SH-SY5Y (cell line): ENCODE data around the gene TDRD3.

Experiments
- GATA2 ChIP-seq: IDR thresholded peaks from 2 replicates; pipeline ENCODE4 v1.6.1; 2011; ENCODE audit warnings: mild to moderate bottlenecking, low read depth, low read length
- GATA3 ChIP-seq: IDR thresholded peaks from 2 replicates; pipeline ENCODE4 v1.6.1; 2011; ENCODE audit warnings: low read depth, mild to moderate bottlenecking, low read length, moderate library complexity

Gene TDRD3

GRCh38 chr13:60417734-60418133 is 20.7 kb downstream of the TDRD3 start:
- TF ChIP-seq GATA2 (no peak), GATA3 (no peak)

DNA sequence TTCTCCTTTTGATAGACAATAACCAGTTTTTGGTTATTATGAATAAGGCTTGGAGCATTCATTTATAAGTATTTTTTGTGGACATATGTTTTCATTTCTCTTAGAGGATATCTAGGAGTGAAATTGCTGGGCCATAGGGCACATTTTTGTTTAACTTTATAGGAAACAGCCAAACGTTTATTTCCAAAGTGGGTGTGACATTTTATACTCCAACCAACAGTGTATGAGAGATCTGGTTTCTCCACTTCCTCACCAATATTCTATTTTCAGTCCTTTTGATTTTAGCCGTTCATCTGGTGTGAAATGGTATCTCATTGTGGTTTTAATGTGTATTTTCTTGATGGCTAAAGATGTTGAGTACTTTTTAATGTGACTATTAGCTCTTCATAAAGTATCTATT is 21.9 kb downstream of the TDRD3 start:
- TF ChIP-seq GATA2 (no peak), GATA3 (no peak)

GRCh38 chr13:60425332-60425731 is 28.3 kb downstream of the TDRD3 start:
- TF ChIP-seq GATA3 (no peak), GATA2 (no peak)

DNA sequence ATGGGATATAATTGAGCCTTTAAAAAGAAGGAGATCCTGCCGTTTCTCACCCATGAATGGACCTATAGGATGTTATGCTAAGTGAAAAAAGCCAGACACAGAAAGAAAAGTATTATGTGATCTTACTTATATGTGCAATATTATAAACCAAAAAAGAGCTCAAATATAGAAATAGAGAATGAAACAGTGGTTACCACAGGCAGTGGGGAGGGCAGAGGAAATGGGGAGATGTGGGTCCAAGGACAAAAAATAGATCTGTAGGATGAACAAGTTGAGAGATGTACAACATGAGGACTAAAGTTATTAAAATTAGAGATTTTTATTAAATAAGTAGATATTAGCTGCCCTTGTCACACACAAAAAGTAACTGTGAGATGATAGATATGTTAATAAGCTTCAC is 29.1 kb downstream of the TDRD3 start:
- TF ChIP-seq GATA3: no peak

GRCh38 chr13:60427285-60427684 is 30.3 kb downstream of the TDRD3 start:
- TF ChIP-seq GATA3 (no peak), GATA2 (no peak)

- TF ChIP-seq GATA2 (no peak), GATA3 (no peak)
These were observed 34.2 kb downstream of the TDRD3 start for GRCh38 chr13:60431108-60431700.

GRCh38 chr13:60433505-60433904 is 36.5 kb downstream of the TDRD3 start:
- TF ChIP-seq GATA2: no peak
- TF ChIP-seq GATA3: no peak

DNA sequence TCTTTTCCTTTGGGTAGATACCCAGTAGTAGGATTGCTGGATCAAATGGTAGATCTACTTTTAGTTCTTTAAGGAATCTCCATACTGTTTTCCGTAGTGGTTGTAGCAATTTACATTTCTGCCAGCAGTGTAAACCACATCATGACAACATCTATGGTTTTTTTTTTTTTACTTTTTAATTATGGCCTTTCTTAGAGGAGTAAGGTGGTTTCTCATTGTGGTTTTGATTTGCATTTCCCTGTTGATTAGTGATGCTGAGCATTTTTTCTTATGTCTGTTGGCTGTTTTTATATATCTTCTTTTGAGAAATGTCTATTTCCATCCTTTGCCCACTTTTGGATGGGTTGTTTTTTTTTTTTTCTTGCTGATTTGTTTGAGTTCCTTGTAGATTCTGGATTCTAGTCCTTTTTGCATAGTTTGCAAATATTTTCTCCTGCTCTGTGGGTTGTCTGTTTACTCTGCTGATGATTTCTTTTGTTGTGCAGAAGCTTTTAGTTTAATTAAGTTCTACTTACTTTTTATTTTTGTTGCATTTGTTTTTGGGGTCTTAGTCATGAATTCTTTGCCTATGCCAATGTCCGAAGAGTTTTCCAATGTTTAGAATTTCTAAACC is 38.8 kb downstream of the TDRD3 start:
- TF ChIP-seq GATA2 (no peak), GATA3 (no peak)

DNA sequence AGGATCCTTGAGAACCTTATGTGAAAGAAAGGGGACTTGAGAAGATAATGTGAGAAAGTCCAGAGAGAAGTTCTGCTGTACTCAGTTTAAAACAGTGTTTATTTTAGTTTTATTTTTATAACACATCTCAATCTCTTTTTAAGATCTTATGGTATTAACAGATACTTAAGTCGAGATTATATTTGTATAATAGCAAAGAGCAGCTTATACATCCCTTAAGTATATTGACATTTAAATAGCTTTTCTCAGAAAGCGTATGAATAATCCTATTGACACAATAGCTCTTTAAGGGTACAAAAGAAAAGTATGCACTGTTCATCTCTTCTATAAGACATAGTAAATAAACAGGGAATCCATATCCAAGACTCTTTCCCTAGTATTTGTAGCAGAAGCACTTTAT is 42.2 kb downstream of the TDRD3 start:
- TF ChIP-seq GATA2 (no peak), GATA3 (no peak)

GRCh38 chr13:60441761-60442160 is 44.7 kb downstream of the TDRD3 start:
- TF ChIP-seq GATA2: no peak
- TF ChIP-seq GATA3: no peak

- TF ChIP-seq GATA2: no peak
- no peak for TF ChIP-seq GATA3
These were observed 52.0 kb downstream of the TDRD3 start for GRCh38 chr13:60448907-60449510.

GRCh38 chr13:60453490-60453889 is 56.5 kb downstream of the TDRD3 start:
- no peak for TF ChIP-seq GATA2
- no peak for TF ChIP-seq GATA3

- TF ChIP-seq GATA3 (no peak), GATA2 (no peak)
These were observed 57.4 kb downstream of the TDRD3 start for GRCh38 chr13:60454425-60454824.

DNA sequence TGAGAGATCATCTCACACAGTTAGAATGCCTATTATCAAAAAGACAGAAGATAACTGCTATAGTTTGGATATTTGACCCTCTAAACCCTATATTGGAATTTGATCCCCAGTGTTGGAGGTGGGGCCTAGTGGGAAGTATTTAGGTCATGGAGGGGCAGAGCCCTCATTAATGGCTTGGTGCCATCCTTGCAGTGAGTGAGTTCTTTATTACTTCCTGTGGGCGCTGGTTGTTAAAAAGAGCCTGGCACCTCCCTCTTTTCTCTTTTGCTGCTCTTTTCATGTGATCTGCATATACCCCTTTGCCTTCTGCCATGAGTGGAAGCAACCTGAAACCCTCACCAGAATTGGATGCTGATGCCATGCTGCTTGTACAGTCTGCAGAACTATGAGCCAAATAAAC is 66.8 kb downstream of the TDRD3 start:
- no peak for TF ChIP-seq GATA3
- no peak for TF ChIP-seq GATA2

GRCh38 chr13:60467098-60467497 is 70.1 kb downstream of the TDRD3 start:
- TF ChIP-seq GATA2 (no peak), GATA3 (no peak)

GRCh38 chr13:60479273-60479672 is 82.3 kb downstream of the TDRD3 start:
- TF ChIP-seq GATA3 (no peak), GATA2 (no peak)

DNA sequence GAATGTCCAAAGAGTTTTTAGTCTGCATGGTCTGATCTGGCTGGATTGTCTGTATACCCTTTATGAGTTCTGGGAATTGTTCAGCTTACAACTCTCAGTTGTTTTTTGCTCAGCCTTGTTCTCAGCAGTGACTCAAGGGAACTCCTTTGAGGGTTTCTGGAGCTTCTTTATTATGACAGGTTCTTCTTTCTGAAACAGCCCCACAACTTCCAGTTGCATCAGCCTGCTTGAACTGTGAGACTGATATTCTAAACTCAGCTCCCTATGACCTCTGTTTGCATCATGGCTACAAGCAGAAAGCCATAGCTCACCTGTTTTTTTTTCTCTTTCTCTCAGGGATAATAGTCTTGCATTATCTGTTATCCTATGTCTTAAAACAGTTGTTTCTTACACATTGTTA is 85.0 kb downstream of the TDRD3 start:
- no peak for TF ChIP-seq GATA3
- no peak for TF ChIP-seq GATA2

GRCh38 chr13:60484865-60485264 is 87.8 kb downstream of the TDRD3 start:
- TF ChIP-seq GATA2 (no peak), GATA3 (no peak)
